ENCODE results near the gene DLG4. TPM values are rescaled to one million over a fixed set of nuclear protein-coding genes. Genes with fewer than 3 reads are reported as not detected.

Gene DLG4
- total and polyA plus RNA-seq, 2 donors (not counting 1 experiment from before 2014, with no cell fraction given): 2.0 to 12.5 TPM

DNA sequence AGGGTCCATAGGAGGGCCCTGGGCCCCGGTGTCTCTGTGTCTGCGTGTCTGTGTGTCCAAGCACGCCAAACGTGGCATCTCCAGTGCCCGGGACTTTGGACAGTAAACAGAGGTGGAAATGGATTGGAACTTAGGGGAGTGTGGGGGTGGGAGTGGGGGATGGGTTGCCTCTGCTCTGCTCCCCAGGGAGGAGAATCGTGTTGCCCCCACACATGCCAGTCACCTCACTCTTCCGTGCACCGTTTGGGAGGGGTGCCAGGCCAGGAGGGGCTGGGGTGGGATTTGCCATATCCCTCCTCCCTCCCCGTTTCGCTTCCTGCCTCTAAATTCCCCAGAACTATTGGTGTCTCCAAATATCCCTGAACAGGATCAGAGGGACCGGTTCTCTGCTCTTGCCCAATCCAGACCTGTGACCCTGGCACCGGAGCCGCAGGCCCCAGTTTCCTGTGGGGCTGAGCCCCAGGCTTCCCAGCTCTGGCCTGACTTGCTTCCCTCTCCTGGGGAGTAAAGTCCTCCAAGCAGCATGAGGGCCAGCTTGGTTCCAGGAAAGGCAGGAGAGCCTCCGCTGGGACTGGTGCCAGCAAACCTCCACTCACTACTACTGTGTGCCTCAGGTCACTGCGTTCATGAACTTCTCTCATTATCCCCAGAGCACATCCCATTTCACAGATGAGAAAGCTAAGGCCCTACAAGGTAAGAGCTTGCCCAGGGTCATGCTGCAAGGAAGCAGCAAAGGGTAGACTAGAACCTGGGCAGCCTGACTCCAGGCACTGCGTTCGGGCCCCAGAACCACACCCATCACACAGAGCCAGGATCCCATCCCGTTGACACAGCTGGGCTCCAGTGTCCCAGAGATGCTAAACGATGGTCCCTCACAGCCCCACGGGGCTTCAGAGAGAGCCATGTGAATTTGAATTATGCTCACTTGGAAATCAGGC lies 40.0 kb downstream of the DLG4 start, which contains the start of gene ASGR1:
Gene ASGR1, minus strand, starts transcription at position 54 of the 938 bp plus-strand sequence. CDS start 807 bp downstream, outside the sequence.
- Mint-ChIP-seq H3K4me3 (no peak within 1 kb of the TSS), H3K27ac (peak within 1 kb of the TSS; percentile 15), H3K4me1 (peaks cover 13% of the 10 kb centered on the region), H3K9me3 (ENCODE audit: insufficient read depth) (no peaks in the 10 kb centered on the region), H3K27me3 (peaks cover 12% of the 10 kb centered on the region)
- intact Hi-C loops (cut with micrococcal nuclease): loop anchor here (5.0 kb wide), 1 partner anchor 47 kb away; no protein-coding TSS in a partner anchor
- no peak for TF ChIP-seq CTCF (IDR thresholded peaks at IDR 0.05)
- no peak for TF ChIP-seq EZH2 (IDR thresholded peaks at IDR 0.05; ENCODE audit: borderline replicate concordance, insufficient read depth, low read depth, low read length, poor library complexity, severe bottlenecking)
- Histone ChIP-seq H4K20me1 (ENCODE audit: control insufficient read depth, insufficient read depth, low read length, poor library complexity, severe bottlenecking) (no peaks in the 10 kb centered on the region), H3K79me2 (ENCODE audit: control insufficient read depth, insufficient read depth, low read length) (no peaks in the 10 kb centered on the region), H3K4me1 (ENCODE audit: control insufficient read depth in 2 of 2, insufficient read depth in 2 of 2, low read length in 2 of 2) (peaks cover 16 to 32% of the 10 kb centered on the region in 2 donors), H3K4me3 (ENCODE audit: control extremely low read depth in 1 of 5, extremely low read depth in 1 of 5, insufficient read depth in 1 of 5, low read depth in 2 of 5, low read length in 4 of 5) (no peak within 1 kb of the TSS), H3K9ac (ENCODE audit: low read length) (no peak within 1 kb of the TSS), H3K9me3 (ENCODE audit: control extremely low read depth in 1 of 3, control insufficient read depth in 2 of 3, insufficient read depth in 1 of 3, low read length in 2 of 3) (peaks cover 0 to 3% (median 0%) of the 10 kb centered on the region in 3 donors), H3K27ac (ENCODE audit: low read length in 2 of 2) (no peak within 1 kb of the TSS), H3K27me3 (replicated peaks in 1 of 4; ENCODE audit: control extremely low read depth in 1 of 4, control insufficient read depth in 3 of 4, insufficient read depth in 4 of 4, low read length in 3 of 4) (peaks cover 0 to 43% (median 33%) of the 10 kb centered on the region in 4 experiments), H3K4me2 (replicated peaks; ENCODE audit: low read depth, low read length, poor library complexity, severe bottlenecking) (peak within 1 kb of the TSS; percentile 67), H3K36me3 (replicated peaks in 1 of 2; ENCODE audit: control extremely low read depth in 1 of 2, control insufficient read depth in 1 of 2, extremely low read depth in 1 of 2, insufficient read depth in 2 of 2, low read length in 1 of 2) (no peaks in the 10 kb centered on the region), H2AFZ (ENCODE audit: insufficient read depth, low read depth, low read length, poor library complexity, severe bottlenecking) (peak within 1 kb of the TSS; percentile 63)
- CTCF ChIA-PET: interaction anchor here (0.8 to 3.0 kb wide), 4 partner anchors 125 to 175 kb away, joined by 3 to 20 read pairs (median 6); no protein-coding TSS in a partner anchor
- WGBS (ENCODE audit: insufficient coverage): 94% methylated on average over 15 of the region's 20 CpGs
- POLR2A ChIA-PET: no interaction called here
- no peak for DNase-seq
- ATAC-seq (ENCODE audit: low read depth): no peak

Data from B cell (primary cell).